Stomach smooth muscle (tissue), 2 donors: ENCODE data around the gene NTN3.

Experiments
- H3K27ac ChIP-seq: one replicate; pipeline ENCODE4 v1.7.0; 2013; ENCODE audit warnings: mild to moderate bottlenecking, low read length, inconsistent platforms
- H3K27me3 ChIP-seq, 2 donors: one replicate each; pipeline ENCODE4 v1.7.0; 2013; ENCODE audit warnings: low read length in 2 of 2; ENCODE audit not compliant: insufficient read depth in 2 of 2, control insufficient read depth in 1 of 2
- H3K36me3 ChIP-seq, 2 donors: one replicate each; pipeline ENCODE4 v1.7.0; 2013; ENCODE audit warnings: low read length in 2 of 2; ENCODE audit not compliant: control insufficient read depth in 2 of 2, insufficient read depth in 2 of 2
- H3K4me1 ChIP-seq: one replicate; pipeline ENCODE4 v1.7.0; 2013; ENCODE audit warnings: low read length; ENCODE audit not compliant: control insufficient read depth, insufficient read depth
- H3K4me3 ChIP-seq, 2 donors: one replicate each; pipeline ENCODE4 v1.7.0; 2013; ENCODE audit warnings: low read length in 2 of 2
- H3K9ac ChIP-seq, 2 donors: one replicate each; pipeline ENCODE4 v1.7.0; 2013; ENCODE audit warnings: low read length in 2 of 2, mild to moderate bottlenecking in 1 of 2
- H3K9me3 ChIP-seq, 2 donors: one replicate each; pipeline ENCODE4 v1.7.0; 2013; ENCODE audit warnings: low read length in 2 of 2; ENCODE audit not compliant: control insufficient read depth in 2 of 2
- donor health status: healthy.
- donor health status: Pancreatic carcinoma.

NTN3 gene

DNA sequence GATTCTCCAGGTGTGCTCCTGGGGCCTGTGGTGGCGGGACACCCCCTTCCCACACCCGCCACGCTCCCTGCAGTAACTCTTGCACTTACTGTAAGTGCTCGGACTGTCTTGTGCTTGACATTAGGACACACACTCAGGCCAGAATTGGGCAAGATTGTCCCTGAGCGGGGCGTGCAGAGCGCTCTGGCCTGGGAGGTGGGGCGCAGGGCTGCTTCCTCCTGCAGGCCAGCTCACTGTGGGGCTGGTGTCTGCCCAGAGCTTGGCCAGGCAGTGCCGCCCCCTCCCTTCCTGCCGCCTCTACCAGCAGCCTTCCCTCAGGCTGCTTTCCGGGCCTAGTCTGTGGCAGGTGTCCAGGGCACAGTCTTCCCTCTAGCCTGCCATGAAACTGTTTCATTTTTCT, 36.6 kb downstream of the NTN3 start:
- no peak overlapping the region for H3K4me3 ChIP-seq
- no peak overlapping the region for H3K27ac ChIP-seq
- H3K9me3 ChIP-seq: no peaks in the 10 kb centered on the region
- H3K36me3 ChIP-seq: no peaks in the 10 kb centered on the region
- H3K27me3 ChIP-seq: no peaks in the 10 kb centered on the region
- no peak overlapping the region for H3K9ac ChIP-seq
- H3K4me1 ChIP-seq: peaks cover 16% of the 10 kb centered on the region

DNA sequence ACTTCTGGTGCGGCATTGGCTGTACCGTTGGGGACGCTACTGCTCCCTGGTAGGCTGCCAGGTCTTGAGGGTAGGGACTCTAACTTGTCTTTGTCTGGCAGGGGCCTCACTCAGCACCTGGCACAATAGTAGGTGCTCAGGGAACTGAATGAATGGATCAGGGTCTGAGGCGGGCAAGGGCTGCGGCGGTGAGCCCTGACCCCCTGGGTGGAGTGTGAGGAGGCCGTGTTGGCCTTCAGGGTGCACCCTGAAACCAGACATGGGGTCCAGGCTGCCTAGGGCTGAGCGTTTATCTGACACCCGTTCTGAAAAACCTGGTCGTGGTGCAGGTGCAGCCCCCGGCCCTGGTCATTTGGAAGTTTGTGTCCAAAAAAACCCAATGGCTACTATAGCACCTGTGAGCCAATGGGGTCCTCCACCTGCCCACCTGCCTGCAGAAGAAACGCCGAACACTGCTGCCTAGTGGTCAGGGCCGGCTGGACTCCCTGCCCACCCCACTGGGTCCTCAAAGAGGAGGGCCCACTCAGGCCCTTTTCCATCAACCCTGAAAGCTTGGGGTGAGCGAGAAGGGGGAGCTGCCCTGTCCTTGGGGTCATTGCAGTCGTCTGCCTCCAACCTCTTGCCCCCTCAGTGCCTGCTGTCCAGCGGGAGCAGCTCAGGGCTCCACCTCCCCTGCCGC, 37.8 kb downstream of the NTN3 start:
- Histone ChIP-seq H3K9me3 (no peaks in the 10 kb centered on the region), H3K27ac (no peak overlapping the region), H3K27me3 (no peaks in the 10 kb centered on the region), H3K4me1 (peaks cover 21% of the 10 kb centered on the region), H3K36me3 (no peaks in the 10 kb centered on the region), H3K9ac (no peak overlapping the region), H3K4me3 (no peak overlapping the region)

DNA sequence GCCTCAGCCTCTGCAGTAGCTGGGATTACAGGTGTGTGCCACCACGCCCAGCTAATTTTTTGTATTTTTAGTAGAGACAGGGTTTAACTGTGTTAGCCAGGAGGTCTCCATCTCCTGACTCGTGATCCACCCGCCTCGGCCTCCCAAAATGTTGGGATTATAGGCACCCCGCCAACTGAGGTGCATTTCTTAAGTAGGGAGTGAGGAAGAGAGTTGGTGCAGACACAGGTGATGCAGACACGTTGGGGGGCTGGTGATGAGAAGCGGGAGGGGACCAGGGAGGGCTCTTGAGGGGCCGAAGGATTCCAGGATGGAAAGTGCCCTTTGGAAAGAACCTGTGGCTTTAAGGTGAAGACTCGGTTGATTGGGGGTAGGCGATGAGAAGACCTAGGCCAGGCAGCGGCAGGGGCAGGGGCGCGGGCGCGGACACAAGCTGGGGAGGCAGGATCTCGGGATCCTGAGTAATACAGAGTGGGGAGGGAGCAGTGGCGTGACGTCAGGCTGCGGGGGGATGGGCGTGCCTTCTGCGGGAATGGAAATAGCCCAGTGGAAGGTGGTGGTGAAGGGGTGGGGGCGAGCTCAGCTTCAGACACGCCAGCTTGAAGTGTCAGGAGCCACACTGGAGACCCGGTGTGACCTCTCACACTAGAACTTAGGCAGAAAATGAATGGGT, 40.2 kb downstream of the NTN3 start:
- Histone ChIP-seq H3K9ac (peak overlapping the region; percentile 35 to 51), H3K27me3 (no peaks in the 10 kb centered on the region), H3K4me1 (peaks cover 38% of the 10 kb centered on the region), H3K4me3 (peak overlapping the region; percentile 25 to 57), H3K9me3 (no peaks in the 10 kb centered on the region), H3K27ac (no peak overlapping the region), H3K36me3 (no peaks in the 10 kb centered on the region)

DNA sequence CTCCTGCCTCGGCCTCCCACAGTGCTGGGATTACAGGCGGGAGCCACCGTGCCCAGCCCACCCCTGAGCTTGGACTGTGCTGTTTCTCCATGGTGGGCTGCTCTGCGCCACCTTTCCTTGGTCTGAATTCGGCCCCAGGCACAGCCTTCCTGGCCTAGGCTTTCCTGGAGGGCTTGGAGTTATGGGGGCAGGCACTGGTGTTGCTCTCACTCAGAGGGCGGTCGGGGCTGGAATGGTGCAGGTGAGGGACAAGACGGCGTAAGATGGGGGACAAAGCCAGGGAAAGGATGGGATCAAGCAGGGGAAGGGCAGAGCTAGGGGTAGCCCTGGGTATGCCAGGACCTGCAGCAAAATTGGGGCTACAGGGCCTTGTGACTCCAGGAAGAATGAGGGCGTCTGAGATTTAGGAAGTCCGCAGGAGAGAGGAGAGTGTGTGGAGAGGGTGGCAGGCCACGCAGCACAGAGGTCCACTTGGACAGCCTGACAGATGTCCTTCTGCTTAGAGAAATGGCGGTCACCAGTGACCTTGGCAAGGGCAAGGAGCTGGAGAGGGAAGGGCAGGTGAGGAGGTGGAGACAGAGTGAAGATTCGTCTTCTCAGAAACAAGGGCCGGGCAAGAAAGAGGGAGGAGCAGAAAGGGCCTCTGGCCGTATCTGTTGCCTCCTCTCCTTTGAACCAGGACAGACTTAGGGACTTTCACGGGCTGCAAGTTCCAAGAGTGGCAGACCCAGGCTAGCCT, 41.1 kb downstream of the NTN3 start:
- H3K27ac ChIP-seq: no peak overlapping the region
- H3K4me1 ChIP-seq: peaks cover 47% of the 10 kb centered on the region
- H3K27me3 ChIP-seq: no peaks in the 10 kb centered on the region
- peak overlapping the region in 1 of 2 donors; percentile 57 for H3K4me3 ChIP-seq
- no peaks in the 10 kb centered on the region for H3K9me3 ChIP-seq
- H3K9ac ChIP-seq: no peak overlapping the region
- H3K36me3 ChIP-seq: no peaks in the 10 kb centered on the region

DNA sequence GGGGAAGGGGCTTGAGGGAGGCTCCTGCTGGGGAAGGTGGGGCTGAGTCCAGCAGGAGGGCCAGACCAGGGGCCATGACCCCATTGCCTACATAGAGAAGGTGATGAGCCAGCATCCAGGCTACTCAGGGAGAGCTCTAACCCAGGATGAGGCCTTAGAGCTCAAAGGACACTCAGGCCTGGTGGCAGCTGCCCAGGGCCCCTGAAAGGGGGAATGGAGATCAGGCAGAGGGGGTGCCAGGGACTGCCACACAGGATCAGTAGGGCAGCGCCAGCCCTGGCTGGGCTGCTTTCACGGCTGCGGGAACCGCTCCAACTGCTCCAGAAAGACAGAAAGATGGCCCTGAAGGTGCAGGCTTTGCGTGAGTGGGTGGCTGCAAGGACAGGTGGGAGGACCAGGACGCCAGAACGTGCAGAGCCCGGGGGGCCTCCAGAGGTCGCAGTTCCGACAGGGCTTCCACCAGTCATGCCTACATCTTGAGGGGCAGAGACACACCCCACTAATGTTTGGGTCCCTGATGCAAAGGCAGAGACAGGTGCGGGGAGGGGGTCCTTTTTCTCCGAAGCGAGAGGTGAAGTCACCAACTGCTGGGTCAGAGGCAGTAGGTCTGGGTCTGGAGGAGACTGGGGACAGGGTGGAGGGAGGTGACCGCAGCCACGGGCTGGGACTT, 41.8 kb downstream of the NTN3 start:
- Histone ChIP-seq H3K9ac (peak overlapping the region; percentile 69 to 92), H3K27me3 (no peaks in the 10 kb centered on the region), H3K4me3 (peak overlapping the region; percentile 62 to 92), H3K36me3 (no peaks in the 10 kb centered on the region), H3K9me3 (no peaks in the 10 kb centered on the region), H3K27ac (peak overlapping the region; percentile 91), H3K4me1 (peaks cover 54% of the 10 kb centered on the region)

DNA sequence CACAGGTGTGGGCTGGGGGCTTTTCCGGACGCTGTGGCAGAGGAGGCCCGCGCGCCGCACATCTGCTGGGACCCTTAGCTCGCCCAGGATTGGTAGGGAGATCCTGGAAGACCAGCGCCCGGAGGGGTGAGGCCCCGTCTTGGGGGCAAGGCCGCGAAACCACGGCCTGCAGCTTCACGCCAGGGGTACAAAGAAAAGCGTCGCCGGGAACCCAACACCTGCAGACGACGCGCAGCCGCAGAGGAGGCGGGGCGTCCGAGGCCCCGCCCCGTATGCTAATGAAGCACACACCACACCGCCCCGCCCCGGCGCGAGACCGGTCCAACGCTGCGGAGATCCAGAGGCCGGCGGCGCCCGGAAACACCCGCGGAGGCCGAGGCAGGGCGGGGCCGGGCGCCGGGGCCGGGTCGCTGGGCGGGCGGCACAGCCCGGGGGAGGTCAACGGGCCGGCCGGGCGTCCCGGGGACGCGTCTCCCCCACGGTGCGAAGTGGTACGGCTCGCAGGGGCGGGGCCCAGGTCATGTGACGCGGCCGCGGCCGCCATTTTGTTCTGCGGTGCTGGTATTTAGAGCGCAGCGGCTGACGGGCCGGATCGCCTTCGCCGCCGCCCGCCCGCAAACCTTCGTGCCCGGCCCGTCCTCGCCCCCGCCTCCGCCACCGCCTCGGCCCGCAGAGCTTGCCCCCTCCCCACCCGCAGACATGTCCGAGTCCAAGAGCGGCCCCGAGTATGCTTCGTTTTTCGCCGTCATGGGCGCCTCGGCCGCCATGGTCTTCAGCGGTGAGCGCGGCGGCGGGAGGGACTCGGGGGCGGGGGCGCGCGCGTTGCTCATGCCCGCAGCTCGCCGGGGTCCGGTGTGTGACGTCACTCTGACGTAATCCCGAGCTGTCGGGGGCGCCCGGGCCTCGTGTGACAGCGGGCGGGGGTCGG, 42.6 kb downstream of the NTN3 start, which contains the start of gene ATP6V0C:
TSS of gene ATP6V0C (plus strand) at position 548 of the 928 bp plus-strand sequence. CDS start at position 700, 152 bp downstream.
- peak within 1 kb of the TSS; percentile 92 to 94 for H3K4me3 ChIP-seq
- no peaks in the 10 kb centered on the region for H3K27me3 ChIP-seq
- H3K27ac ChIP-seq: peak within 1 kb of the TSS; percentile 91
- peak within 1 kb of the TSS; percentile 82 to 92 for H3K9ac ChIP-seq
- no peaks in the 10 kb centered on the region for H3K9me3 ChIP-seq
- H3K36me3 ChIP-seq: no peaks in the 10 kb centered on the region
- peaks cover 62% of the 10 kb centered on the region for H3K4me1 ChIP-seq

DNA sequence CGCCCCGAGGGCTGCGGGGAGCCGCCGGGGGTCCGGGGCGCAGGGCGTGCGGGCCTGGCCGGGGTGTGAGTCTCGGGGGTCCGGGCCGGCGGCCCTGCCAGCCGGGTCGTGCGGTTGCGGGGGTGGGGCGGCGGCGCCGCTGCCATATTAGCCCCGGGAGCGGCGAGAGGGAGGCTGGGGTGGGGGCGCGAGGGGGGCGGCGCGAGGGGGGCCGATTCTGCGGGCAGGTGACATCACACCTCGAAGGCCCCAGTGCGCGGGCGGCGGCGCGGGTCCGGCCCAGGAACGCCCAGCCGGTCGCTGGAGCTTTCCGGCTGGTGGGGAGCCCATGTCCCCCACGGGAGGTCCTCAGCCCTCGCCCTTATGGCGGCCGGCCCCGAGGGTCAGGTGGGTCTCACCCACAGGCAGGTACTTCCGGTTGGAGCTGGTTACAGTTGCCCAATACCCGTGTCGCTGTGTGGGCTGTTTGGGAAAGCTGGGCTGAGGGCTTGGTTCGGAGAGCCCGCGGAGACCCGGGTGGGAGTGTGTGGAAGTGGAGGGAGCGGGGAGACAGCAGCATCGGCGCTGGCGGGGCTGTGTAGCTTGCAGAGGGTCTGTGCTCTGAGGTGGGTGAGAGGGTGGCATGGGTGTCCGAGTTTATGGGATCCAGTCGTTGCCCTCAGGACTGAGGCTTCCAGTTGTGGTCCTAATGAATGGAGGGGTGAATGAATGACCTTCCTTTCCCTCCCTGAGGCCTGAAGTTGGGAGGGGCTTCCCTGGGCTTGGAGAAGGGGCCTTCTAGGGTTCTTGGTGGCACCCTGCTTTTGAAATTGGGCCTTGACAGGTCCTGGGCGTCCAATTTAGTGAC, 43.5 kb downstream of the NTN3 start:
- peak overlapping the region; percentile 91 for H3K27ac ChIP-seq
- peak overlapping the region; percentile 82 to 92 for H3K9ac ChIP-seq
- H3K4me1 ChIP-seq: peaks cover 71% of the 10 kb centered on the region
- peak overlapping the region; percentile 92 to 94 for H3K4me3 ChIP-seq
- no peaks in the 10 kb centered on the region for H3K36me3 ChIP-seq
- no peaks in the 10 kb centered on the region for H3K9me3 ChIP-seq
- no peaks in the 10 kb centered on the region for H3K27me3 ChIP-seq

DNA sequence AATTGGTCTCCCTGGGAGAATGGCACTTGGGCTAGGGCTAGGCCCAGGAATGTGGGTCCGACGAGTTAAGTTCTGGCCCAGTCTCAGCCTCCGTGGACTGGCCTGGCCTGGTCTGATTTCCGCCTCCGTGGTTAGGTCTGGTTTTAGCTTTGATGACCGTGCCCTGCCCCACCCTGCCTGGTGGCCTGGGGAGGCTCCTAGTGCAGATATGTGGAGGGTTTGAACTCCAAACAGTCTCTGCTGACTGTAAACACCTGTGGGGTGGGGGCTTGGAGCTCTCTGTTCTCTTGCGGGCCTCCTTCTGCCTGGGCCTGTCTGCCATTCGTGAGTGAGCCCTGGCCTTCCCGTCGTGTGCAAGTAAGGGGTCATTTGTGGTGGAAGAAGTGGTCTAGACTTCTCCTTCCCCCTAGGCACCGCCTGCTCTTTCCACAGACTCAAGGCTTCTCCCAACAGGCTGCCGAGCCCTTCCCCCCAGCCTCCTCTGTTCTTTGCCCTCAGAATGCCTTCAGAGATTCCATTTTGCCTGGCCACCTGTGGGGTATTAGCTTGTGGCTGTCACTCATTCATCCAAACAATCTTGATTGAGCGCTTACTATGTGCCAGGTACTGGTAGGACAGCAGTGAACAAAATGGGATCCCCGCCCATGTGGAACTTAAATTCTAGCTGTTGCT, 44.2 kb downstream of the NTN3 start:
- Histone ChIP-seq H3K9me3 (no peaks in the 10 kb centered on the region), H3K4me3 (peak overlapping the region; percentile 92 to 94), H3K27me3 (no peaks in the 10 kb centered on the region), H3K4me1 (peaks cover 75% of the 10 kb centered on the region), H3K27ac (peak overlapping the region; percentile 91), H3K36me3 (no peaks in the 10 kb centered on the region), H3K9ac (peak overlapping the region; percentile 82 to 92)
